Measurements from ENCODE around the gene AGBL5. TPM values are rescaled to one million over a fixed set of nuclear protein-coding genes. Genes with fewer than 3 reads are reported as not detected.

AGBL5 gene
- total and polyA plus RNA-seq, 2 of the 13 experiments (the other 11 are each of a cell fraction or from before 2014, with no cell fraction given), result 55.9 to 73.3 TPM

DNA sequence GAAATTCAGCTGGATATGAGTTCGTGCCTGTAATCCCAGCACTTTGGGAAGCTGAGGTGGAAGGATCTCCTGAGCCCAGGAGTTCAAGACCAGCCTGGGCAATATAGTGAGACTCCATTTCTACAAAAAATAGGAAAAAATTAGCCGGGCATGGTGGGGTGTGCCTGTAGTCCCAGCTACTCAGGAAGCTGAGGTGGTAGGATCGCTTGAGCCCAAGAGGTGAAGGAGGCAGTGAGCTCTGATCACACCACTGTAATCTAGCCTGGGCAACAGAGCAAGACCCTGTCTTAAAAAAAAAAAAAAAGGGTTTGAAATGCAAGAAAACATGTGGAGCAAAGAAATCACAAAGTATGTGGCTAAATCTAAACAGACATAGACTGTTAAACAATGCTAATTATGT is 57.6 kb downstream of the AGBL5 start (continued):
- TF ChIP-seq, protein P1, sequence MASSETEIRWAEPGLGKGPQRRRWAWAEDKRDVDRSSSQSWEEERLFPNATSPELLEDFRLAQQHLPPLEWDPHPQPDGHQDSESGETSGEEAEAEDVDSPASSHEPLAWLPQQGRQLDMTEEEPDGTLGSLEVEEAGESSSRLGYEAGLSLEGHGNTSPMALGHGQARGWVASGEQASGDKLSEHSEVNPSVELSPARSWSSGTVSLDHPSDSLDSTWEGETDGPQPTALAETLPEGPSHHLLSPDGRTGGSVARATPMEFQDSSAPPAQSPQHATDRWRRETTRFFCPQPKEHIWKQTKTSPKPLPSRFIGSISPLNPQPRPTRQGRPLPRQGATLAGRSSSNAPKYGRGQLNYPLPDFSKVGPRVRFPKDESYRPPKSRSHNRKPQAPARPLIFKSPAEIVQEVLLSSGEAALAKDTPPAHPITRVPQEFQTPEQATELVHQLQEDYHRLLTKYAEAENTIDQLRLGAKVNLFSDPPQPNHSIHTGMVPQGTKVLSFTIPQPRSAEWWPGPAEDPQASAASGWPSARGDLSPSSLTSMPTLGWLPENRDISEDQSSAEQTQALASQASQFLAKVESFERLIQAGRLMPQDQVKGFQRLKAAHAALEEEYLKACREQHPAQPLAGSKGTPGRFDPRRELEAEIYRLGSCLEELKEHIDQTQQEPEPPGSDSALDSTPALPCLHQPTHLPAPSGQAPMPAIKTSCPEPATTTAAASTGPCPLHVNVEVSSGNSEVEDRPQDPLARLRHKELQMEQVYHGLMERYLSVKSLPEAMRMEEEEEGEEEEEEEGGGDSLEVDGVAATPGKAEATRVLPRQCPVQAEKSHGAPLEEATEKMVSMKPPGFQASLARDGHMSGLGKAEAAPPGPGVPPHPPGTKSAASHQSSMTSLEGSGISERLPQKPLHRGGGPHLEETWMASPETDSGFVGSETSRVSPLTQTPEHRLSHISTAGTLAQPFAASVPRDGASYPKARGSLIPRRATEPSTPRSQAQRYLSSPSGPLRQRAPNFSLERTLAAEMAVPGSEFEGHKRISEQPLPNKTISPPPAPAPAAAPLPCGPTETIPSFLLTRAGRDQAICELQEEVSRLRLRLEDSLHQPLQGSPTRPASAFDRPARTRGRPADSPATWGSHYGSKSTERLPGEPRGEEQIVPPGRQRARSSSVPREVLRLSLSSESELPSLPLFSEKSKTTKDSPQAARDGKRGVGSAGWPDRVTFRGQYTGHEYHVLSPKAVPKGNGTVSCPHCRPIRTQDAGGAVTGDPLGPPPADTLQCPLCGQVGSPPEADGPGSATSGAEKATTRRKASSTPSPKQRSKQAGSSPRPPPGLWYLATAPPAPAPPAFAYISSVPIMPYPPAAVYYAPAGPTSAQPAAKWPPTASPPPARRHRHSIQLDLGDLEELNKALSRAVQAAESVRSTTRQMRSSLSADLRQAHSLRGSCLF (CRISPR knock-in tag; IDR thresholded peaks at IDR 0.05; ENCODE audit: borderline replicate concordance), result no peak
- no peak for TF ChIP-seq ZNF740 (CRISPR knock-in tag; IDR thresholded peaks at IDR 0.05)
- no peak for TF ChIP-seq FOXA1 (IDR thresholded peaks at IDR 0.05)
- no peak for TF ChIP-seq FOXA1 (CRISPR knock-in tag; IDR thresholded peaks at IDR 0.05)
- TF ChIP-seq BRD4 (CRISPR knock-in tag; IDR thresholded peaks at IDR 0.05), result no peak
- TF ChIP-seq MXI1 (IDR thresholded peaks at IDR 0.05; ENCODE audit: borderline replicate concordance, low read depth, low read length), result no peak
- TF ChIP-seq TFDP1 (CRISPR knock-in tag; IDR thresholded peaks at IDR 0.05; ENCODE audit: borderline replicate concordance), result no peak
- no peak for TF ChIP-seq ZNF180 (CRISPR knock-in tag; IDR thresholded peaks at IDR 0.05; ENCODE audit: borderline replicate concordance, low read depth)
- no peak for TF ChIP-seq ZNF343 (CRISPR knock-in tag; IDR thresholded peaks at IDR 0.05)

All from HepG2 (cell line).